GM19025 (cell line): ENCODE measurements around the gene AMH.
"Not testable (repeated sequence)": the region's sequence is repeated elsewhere in the genome, so short reads cannot be mapped to it uniquely, and the experiment has no call there.

Source experiments
- ATAC-seq: cut with Tn5 transposase; IDR thresholded peaks from one replicate; pipeline ENCODE4 v1.9.1; 2021; ENCODE audit warnings: mild to moderate bottlenecking, low read depth, moderate library complexity; ENCODE audit not compliant: unreplicated experiment

AMH gene

GRCh38 chr19:2249010-2249866 is at the start of gene AMH:
Gene AMH, plus strand, starts transcription at chr19:2249323. Its CDS starts 10 bp downstream, at chr19:2249333.
- no peak for ATAC-seq

- ATAC-seq, result no peak
These were observed 49.1 kb upstream of the AMH start for GRCh38 chr19:2199861-2200623.

- ATAC-seq, result not testable (repeated sequence)
These were observed 48.4 kb upstream of the AMH start for GRCh38 chr19:2200624-2201294.

GRCh38 chr19:2201473-2202148 is 47.5 kb upstream of the AMH start:
- no peak for ATAC-seq

GRCh38 chr19:2202366-2202765 is 46.8 kb upstream of the AMH start:
- no peak for ATAC-seq

- no peak for ATAC-seq
These were observed 42.1 kb upstream of the AMH start for GRCh38 chr19:2207008-2207407.

- no peak for ATAC-seq
These were observed 40.9 kb upstream of the AMH start for GRCh38 chr19:2207991-2208860.

GRCh38 chr19:2208975-2209374 is 40.1 kb upstream of the AMH start:
- ATAC-seq, result no peak

- ATAC-seq, result no peak
These were observed 39.7 kb upstream of the AMH start for GRCh38 chr19:2209408-2209807.

- ATAC-seq, result no peak
These were observed 38.9 kb upstream of the AMH start for GRCh38 chr19:2210206-2210605.

- ATAC-seq, result no peak
These were observed 38.0 kb upstream of the AMH start for GRCh38 chr19:2210987-2211740.

GRCh38 chr19:2212861-2213711 is 36.0 kb upstream of the AMH start:
- no peak for ATAC-seq

GRCh38 chr19:2213799-2214198 is 35.3 kb upstream of the AMH start:
- no peak for ATAC-seq

- no peak for ATAC-seq
These were observed 34.9 kb upstream of the AMH start for GRCh38 chr19:2214251-2214650.

GRCh38 chr19:2215281-2215751 is 33.8 kb upstream of the AMH start:
- ATAC-seq, result no peak

GRCh38 chr19:2216361-2217225 is 32.5 kb upstream of the AMH start:
- no peak for ATAC-seq

- no peak for ATAC-seq
These were observed 31.5 kb upstream of the AMH start for GRCh38 chr19:2217591-2217990.
